Nephron (organoid): ENCODE measurements around the gene SIK3.

ENCODE experiments used
- H3K27ac Mint-ChIP-seq, 3 experiments: 2 replicates each; pipeline ENCODE4 v1.8.0; 2020; ENCODE audit warnings: mixed read lengths in 3 of 3, mild to moderate bottlenecking in 2 of 3, moderate library complexity in 1 of 3
- H3K27me3 Mint-ChIP-seq: 2 replicates; pipeline ENCODE4 v1.8.0; 2021; ENCODE audit warnings: low read depth, mild to moderate bottlenecking, moderate library complexity, mixed read lengths
- H3K36me3 Mint-ChIP-seq: 2 replicates; pipeline ENCODE4 v1.8.0; 2020; ENCODE audit warnings: low read depth, mixed read lengths
- H3K4me1 Mint-ChIP-seq: 2 replicates; pipeline ENCODE4 v1.8.0; 2020; ENCODE audit warnings: mixed read lengths
- H3K4me3 Mint-ChIP-seq, 3 experiments: 2 replicates each; pipeline ENCODE4 v1.8.0; 2020; ENCODE audit warnings: mild to moderate bottlenecking in 3 of 3, mixed read lengths in 3 of 3, moderate library complexity in 2 of 3
- H3K9me3 Mint-ChIP-seq: 2 replicates; pipeline ENCODE4 v1.8.0; 2020; ENCODE audit warnings: mixed read lengths
- CTCF ChIP-seq, 3 experiments: fragments of 200-600 bp; sonication (generic); IDR thresholded peaks; one replicate each; pipeline ENCODE4 v1.5.0; 2021; ENCODE audit warnings: antibody characterized with exemption in 3 of 3; ENCODE audit not compliant: unreplicated experiment in 3 of 3

SIK3 gene

GRCh38 chr11:116935089-116935488, 163.1 kb downstream of the SIK3 start:
- Mint-ChIP-seq H3K27me3 (no peaks in the 10 kb centered on the region), H3K36me3 (peaks cover 22% of the 10 kb centered on the region), H3K27ac (no peak overlapping the region), H3K4me1 (peaks cover 19% of the 10 kb centered on the region), H3K9me3 (no peaks in the 10 kb centered on the region), H3K4me3 (no peak overlapping the region)
- TF ChIP-seq CTCF (IDR thresholded peaks at IDR 0.05; ENCODE audit: unreplicated experiment in 3 of 3) = no peak

GRCh38 chr11:116933961-116934360, 164.3 kb downstream of the SIK3 start:
- Mint-ChIP-seq H3K27ac (no peak overlapping the region), H3K9me3 (no peaks in the 10 kb centered on the region), H3K4me3 (no peak overlapping the region), H3K4me1 (peaks cover 29% of the 10 kb centered on the region), H3K27me3 (no peaks in the 10 kb centered on the region), H3K36me3 (peaks cover 22% of the 10 kb centered on the region)
- TF ChIP-seq CTCF (IDR thresholded peaks at IDR 0.05; ENCODE audit: unreplicated experiment in 3 of 3) = no peak

- peaks cover 47% of the 10 kb centered on the region for H3K4me1 Mint-ChIP-seq
- H3K27ac Mint-ChIP-seq = peak overlapping the region; percentile 3 to 54 (median 12)
- peaks cover 23% of the 10 kb centered on the region for H3K36me3 Mint-ChIP-seq
- H3K9me3 Mint-ChIP-seq = no peaks in the 10 kb centered on the region
- H3K4me3 Mint-ChIP-seq = no peak overlapping the region
- no peaks in the 10 kb centered on the region for H3K27me3 Mint-ChIP-seq
- no peak for TF ChIP-seq CTCF (IDR thresholded peaks at IDR 0.05; ENCODE audit: unreplicated experiment in 3 of 3)
Measured at GRCh38 chr11:116932181-116932580, 166.0 kb downstream of the SIK3 start.

GRCh38 chr11:116931206-116931953, 166.8 kb downstream of the SIK3 start:
- Mint-ChIP-seq H3K27me3 (no peaks in the 10 kb centered on the region), H3K4me3 (no peak overlapping the region), H3K9me3 (no peaks in the 10 kb centered on the region), H3K36me3 (peaks cover 18% of the 10 kb centered on the region), H3K4me1 (peaks cover 49% of the 10 kb centered on the region), H3K27ac (peak overlapping the region; percentile 81 to 91 (median 86))
- no peak for TF ChIP-seq CTCF (IDR thresholded peaks at IDR 0.05; ENCODE audit: unreplicated experiment in 3 of 3)

GRCh38 chr11:116930586-116930985, 167.6 kb downstream of the SIK3 start:
- peaks cover 21% of the 10 kb centered on the region for H3K36me3 Mint-ChIP-seq
- H3K9me3 Mint-ChIP-seq = no peaks in the 10 kb centered on the region
- H3K27me3 Mint-ChIP-seq = no peaks in the 10 kb centered on the region
- peak overlapping the region; percentile 81 to 91 (median 86) for H3K27ac Mint-ChIP-seq
- no peak for TF ChIP-seq CTCF (IDR thresholded peaks at IDR 0.05; ENCODE audit: unreplicated experiment in 3 of 3)
- peak overlapping the region in 1 of 3 experiments; percentile 78 for H3K4me3 Mint-ChIP-seq
- peaks cover 49% of the 10 kb centered on the region for H3K4me1 Mint-ChIP-seq

GRCh38 chr11:116930177-116930576, 168.1 kb downstream of the SIK3 start:
- peak overlapping the region in 2 of 3 experiments; percentile 65 to 78 for H3K4me3 Mint-ChIP-seq
- H3K36me3 Mint-ChIP-seq = peaks cover 22% of the 10 kb centered on the region

More at GRCh38 chr11:116930177-116930576, 168.1 kb downstream of the SIK3 start:
- no peak for TF ChIP-seq CTCF (IDR thresholded peaks at IDR 0.05; ENCODE audit: unreplicated experiment in 3 of 3)
- H3K27ac Mint-ChIP-seq = peak overlapping the region; percentile 81 to 91 (median 86)
- H3K9me3 Mint-ChIP-seq = no peaks in the 10 kb centered on the region
- H3K4me1 Mint-ChIP-seq = peaks cover 49% of the 10 kb centered on the region
- no peaks in the 10 kb centered on the region for H3K27me3 Mint-ChIP-seq
